Measurements from ENCODE around the gene ABCC8. TPM values are rescaled to one million over a fixed set of nuclear protein-coding genes. Genes with fewer than 3 reads are reported as not detected.

The ABCC8 gene
- total RNA-seq, 2 donors from 2014 or later, result not detected

GRCh38 chr11:17387811-17388210 lies 88.8 kb downstream of the ABCC8 start:
- Mint-ChIP-seq H3K27me3 (ENCODE audit: low read depth) (peaks cover 20% of the 10 kb centered on the region), H3K4me1 (ENCODE audit: low read depth) (no peaks in the 10 kb centered on the region), H3K4me3 (peak overlapping the region in 1 of 2 donors; percentile 84), H3K27ac (no peak overlapping the region), H3K9me3 (no peaks in the 10 kb centered on the region), H3K36me3 (ENCODE audit: insufficient read depth in 2 of 2) (no peaks in the 10 kb centered on the region)
- ATAC-seq (replicated peaks in 1 of 2), result no peak
- no peak for DNase-seq

DNA sequence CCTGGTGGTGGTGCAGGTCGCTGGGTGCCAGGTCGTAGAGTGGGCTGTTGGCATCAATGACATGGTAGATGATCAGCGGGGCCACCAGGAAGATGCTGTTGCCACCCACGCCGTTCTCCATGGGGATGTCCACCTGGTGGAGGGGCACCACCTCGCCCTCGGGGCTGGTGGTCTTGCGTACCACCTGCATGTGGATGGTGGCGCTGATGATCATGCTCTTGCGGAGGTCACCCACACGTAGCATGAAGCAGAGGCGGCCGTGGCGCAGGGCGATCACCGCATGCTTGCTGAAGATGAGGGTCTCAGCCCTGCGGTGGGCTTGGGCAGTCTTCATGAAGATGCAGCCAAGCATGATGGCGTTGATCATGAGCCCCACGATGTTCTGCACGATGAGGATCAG lies 89.4 kb downstream of the ABCC8 start:
- Mint-ChIP-seq H3K27ac (no peak overlapping the region), H3K36me3 (ENCODE audit: insufficient read depth in 2 of 2) (no peaks in the 10 kb centered on the region), H3K4me3 (peak overlapping the region in 1 of 2 donors; percentile 17), H3K9me3 (no peaks in the 10 kb centered on the region), H3K27me3 (ENCODE audit: low read depth) (peaks cover 20% of the 10 kb centered on the region), H3K4me1 (ENCODE audit: low read depth) (no peaks in the 10 kb centered on the region)
- DNase-seq, result no peak
- no peak for ATAC-seq (replicated peaks in 1 of 2)

- H3K4me3 Mint-ChIP-seq, result no peak overlapping the region
Measured at GRCh38 chr11:17386331-17387084, 90.1 kb downstream of the ABCC8 start.

DNA sequence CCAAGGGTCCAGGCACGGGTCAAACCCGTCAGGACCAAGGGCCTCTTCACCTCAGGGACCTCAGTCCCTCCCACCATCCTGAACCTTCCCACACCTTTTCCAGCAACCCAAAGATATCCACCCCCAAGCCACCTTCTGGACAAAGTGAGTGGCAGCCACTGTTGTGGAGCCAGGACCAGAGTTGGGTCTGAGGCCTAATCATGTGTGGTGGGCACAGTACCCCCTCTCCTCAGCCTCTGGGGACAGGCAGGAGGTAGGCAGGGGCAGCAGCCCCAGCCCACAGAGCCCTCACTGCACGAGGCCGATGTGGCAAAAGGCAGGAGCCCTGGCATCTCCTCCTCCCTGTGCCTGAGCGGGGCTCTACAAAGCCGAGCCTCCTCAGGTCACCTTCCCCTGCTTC lies 90.7 kb downstream of the ABCC8 start:
- no peaks in the 10 kb centered on the region for H3K9me3 Mint-ChIP-seq
- no peak overlapping the region for H3K27ac Mint-ChIP-seq
- no peaks in the 10 kb centered on the region for H3K36me3 Mint-ChIP-seq (ENCODE audit: insufficient read depth in 2 of 2)
- no peaks in the 10 kb centered on the region for H3K4me1 Mint-ChIP-seq (ENCODE audit: low read depth)
- no peak for DNase-seq
- no peak for ATAC-seq (replicated peaks in 1 of 2)
- H3K4me3 Mint-ChIP-seq, result no peak overlapping the region
- H3K27me3 Mint-ChIP-seq (ENCODE audit: low read depth), result peaks cover 11% of the 10 kb centered on the region

More at GRCh38 chr11:17386331-17387084, 90.1 kb downstream of the ABCC8 start:
- H3K36me3 Mint-ChIP-seq (ENCODE audit: insufficient read depth in 2 of 2), result no peaks in the 10 kb centered on the region
- H3K27ac Mint-ChIP-seq, result no peak overlapping the region
- ATAC-seq (replicated peaks in 1 of 2), result peak; percentile 46 to 56
- peaks cover 17% of the 10 kb centered on the region for H3K27me3 Mint-ChIP-seq (ENCODE audit: low read depth)
- no peaks in the 10 kb centered on the region for H3K4me1 Mint-ChIP-seq (ENCODE audit: low read depth)
- no peaks in the 10 kb centered on the region for H3K9me3 Mint-ChIP-seq
- DNase-seq, result peak; percentile 49 to 63

- ATAC-seq (replicated peaks in 1 of 2) (no peak), DNase-seq (no peak)
- peaks cover 9% of the 10 kb centered on the region for H3K27me3 Mint-ChIP-seq (ENCODE audit: low read depth)
- no peaks in the 10 kb centered on the region for H3K4me1 Mint-ChIP-seq (ENCODE audit: low read depth)
- no peaks in the 10 kb centered on the region for H3K9me3 Mint-ChIP-seq
- H3K4me3 Mint-ChIP-seq, result no peak overlapping the region
- no peak overlapping the region for H3K27ac Mint-ChIP-seq
- H3K36me3 Mint-ChIP-seq (ENCODE audit: insufficient read depth in 2 of 2), result no peaks in the 10 kb centered on the region
Measured at GRCh38 chr11:17385492-17385891, 91.2 kb downstream of the ABCC8 start.

DNA sequence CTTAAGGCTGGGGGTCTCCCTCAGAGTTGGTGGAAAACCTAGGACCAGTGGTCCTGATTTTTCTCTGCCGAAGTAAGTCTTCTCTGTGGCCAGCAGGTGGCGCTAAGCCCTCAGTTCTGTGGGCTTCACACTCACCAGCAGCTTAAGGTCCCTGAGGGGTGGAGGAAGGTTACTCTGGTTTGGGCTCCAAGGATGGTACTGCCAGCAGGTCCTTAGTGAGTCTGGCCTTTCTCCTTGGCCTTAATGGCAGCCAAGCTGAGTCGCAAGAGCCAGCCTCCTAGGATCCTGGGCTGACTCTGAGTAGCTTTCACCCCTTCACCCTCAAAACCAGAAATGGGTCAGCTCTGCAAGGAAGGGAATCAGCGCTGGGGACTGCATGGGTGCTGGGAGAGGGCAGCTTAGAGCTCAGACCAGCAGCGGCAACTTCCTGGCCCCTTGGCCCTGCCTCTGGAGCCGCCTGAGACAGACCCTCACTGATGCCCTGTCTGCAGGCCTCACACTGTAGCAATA lies 92.6 kb downstream of the ABCC8 start:
- H3K27ac Mint-ChIP-seq, result no peak overlapping the region
- ATAC-seq (replicated peaks in 1 of 2) (peak; percentile 53 to 60), DNase-seq (peak; percentile 74 to 79)
- H3K27me3 Mint-ChIP-seq (ENCODE audit: low read depth), result peaks cover 9% of the 10 kb centered on the region
- H3K4me1 Mint-ChIP-seq (ENCODE audit: low read depth), result no peaks in the 10 kb centered on the region
- no peak overlapping the region for H3K4me3 Mint-ChIP-seq
- H3K9me3 Mint-ChIP-seq, result no peaks in the 10 kb centered on the region
- no peaks in the 10 kb centered on the region for H3K36me3 Mint-ChIP-seq (ENCODE audit: insufficient read depth in 2 of 2)

- Mint-ChIP-seq H3K36me3 (ENCODE audit: insufficient read depth in 2 of 2) (peaks cover 0 to under 1% of the 10 kb centered on the region in 2 donors), H3K9me3 (no peaks in the 10 kb centered on the region), H3K27ac (no peak overlapping the region), H3K4me3 (no peak overlapping the region), H3K27me3 (ENCODE audit: low read depth) (peaks cover 9% of the 10 kb centered on the region), H3K4me1 (ENCODE audit: low read depth) (no peaks in the 10 kb centered on the region)
- DNase-seq (no peak), ATAC-seq (replicated peaks in 1 of 2) (no peak)
Measured at GRCh38 chr11:17383461-17383860, 93.2 kb downstream of the ABCC8 start.

DNA sequence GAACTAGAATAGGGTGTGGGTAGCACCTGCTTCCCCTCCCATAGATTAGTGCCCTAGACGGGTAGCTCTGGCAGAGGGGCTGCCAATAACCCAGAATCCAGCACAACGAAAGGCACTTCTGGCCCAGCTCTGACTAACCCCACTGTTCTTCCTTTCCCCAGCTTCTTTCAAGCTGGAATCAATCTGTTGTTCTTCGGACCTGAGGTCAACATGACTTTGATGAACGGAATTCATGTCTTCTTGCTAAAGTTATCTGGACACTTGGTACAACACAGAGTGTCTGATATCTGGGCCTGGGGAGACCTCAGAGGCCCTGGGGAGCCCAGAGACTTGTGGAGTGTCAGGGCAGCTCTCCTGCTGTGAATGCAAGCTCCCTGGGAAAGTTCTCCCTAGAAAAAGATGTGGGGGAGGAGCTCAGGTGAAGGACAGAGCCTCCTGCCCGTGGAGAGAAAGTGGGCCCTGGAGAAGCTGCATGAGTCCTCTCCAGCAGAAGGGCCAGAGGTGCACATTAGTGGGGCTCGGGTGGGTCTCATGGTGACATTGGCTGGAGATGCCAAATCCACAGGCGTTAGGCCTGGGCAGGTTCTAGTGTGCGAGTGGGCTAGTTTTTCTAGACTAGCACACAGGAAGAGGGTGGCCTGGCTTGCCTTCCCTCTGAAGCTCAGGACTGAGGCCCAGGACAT lies 94.5 kb downstream of the ABCC8 start:
- H3K27me3 Mint-ChIP-seq (ENCODE audit: low read depth), result peaks cover 2% of the 10 kb centered on the region
- peaks cover 0 to 2% of the 10 kb centered on the region in 2 donors for H3K36me3 Mint-ChIP-seq (ENCODE audit: insufficient read depth in 2 of 2)
- H3K4me3 Mint-ChIP-seq, result no peak overlapping the region
- ATAC-seq (replicated peaks in 1 of 2), result no peak
- H3K27ac Mint-ChIP-seq, result no peak overlapping the region
- no peaks in the 10 kb centered on the region for H3K9me3 Mint-ChIP-seq
- no peaks in the 10 kb centered on the region for H3K4me1 Mint-ChIP-seq (ENCODE audit: low read depth)
- DNase-seq, result no peak

DNA sequence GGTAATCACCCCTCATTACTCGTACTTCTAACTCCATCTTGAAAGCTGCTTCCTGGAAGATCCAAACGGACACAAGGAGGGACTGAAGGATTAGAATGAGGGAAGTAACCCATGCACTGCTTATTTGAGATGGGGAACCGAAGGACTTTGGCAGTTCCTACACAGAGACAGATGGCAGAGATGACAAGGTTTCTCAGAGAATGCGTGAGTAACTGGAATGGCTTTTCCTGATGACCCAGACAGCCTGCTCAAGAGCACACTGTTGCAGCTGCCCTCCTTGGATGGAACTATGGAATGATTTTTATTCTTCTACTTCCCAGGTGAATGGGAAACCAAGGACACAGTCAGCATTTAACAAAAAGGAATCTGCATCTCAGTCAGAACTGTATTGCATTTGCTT lies 95.5 kb downstream of the ABCC8 start:
- Mint-ChIP-seq H3K27me3 (ENCODE audit: low read depth) (no peaks in the 10 kb centered on the region), H3K36me3 (ENCODE audit: insufficient read depth in 2 of 2) (peaks cover 0 to 2% of the 10 kb centered on the region in 2 donors), H3K4me3 (no peak overlapping the region), H3K27ac (no peak overlapping the region), H3K9me3 (no peaks in the 10 kb centered on the region), H3K4me1 (ENCODE audit: low read depth) (no peaks in the 10 kb centered on the region)
- no peak for ATAC-seq (replicated peaks in 1 of 2)
- DNase-seq, result no peak

GRCh38 chr11:17379383-17380180 lies 97.1 kb downstream of the ABCC8 start:
- no peak for DNase-seq
- no peaks in the 10 kb centered on the region for H3K9me3 Mint-ChIP-seq
- no peaks in the 10 kb centered on the region for H3K27me3 Mint-ChIP-seq (ENCODE audit: low read depth)
- peaks cover 0 to 2% of the 10 kb centered on the region in 2 donors for H3K36me3 Mint-ChIP-seq (ENCODE audit: insufficient read depth in 2 of 2)
- no peak overlapping the region for H3K4me3 Mint-ChIP-seq
- ATAC-seq (replicated peaks in 1 of 2), result no peak
- no peak overlapping the region for H3K27ac Mint-ChIP-seq
- no peaks in the 10 kb centered on the region for H3K4me1 Mint-ChIP-seq (ENCODE audit: low read depth)

DNA sequence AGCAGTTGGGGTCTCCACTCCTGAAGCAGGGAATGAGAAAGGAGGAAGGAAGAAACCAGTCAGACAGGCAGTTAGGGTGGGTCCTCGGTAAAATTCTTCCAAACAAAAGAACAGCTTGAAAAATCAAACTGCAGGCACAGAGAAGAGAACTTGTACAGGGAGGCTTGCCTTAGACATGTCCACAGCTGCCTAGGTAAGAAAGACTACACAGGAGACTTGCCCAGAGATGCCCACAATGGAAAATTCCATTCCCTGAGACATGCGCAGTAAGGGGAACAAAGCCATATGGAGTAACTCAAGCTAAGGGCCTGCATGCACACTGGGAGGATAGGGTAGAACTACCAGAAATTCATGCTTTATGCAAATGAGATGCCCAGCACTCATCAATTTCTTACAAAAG lies 98.0 kb downstream of the ABCC8 start:
- no peak overlapping the region for H3K27ac Mint-ChIP-seq
- ATAC-seq (replicated peaks in 1 of 2), result no peak

DNA sequence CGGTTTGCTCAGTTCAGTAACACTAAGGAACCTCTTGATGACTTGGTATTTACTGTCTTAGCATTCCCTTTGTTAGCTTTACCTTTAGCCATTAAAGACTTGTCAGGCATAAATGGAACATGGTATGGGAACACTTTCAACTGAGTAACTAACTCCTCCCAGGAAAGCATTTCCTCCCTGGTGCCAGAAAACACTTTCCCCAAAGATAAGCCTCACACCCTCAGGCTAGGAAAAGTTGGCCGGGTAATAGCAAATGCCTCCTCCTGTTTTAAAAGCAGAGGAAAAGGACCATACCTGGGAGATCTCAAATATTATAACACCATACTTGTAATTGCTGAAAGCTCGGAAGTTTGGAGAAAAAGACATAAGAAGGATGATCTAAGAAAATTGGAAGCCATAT lies 100.2 kb downstream of the ABCC8 start:
- DNase-seq, result no peak
- peaks cover 5 to 8% of the 10 kb centered on the region in 2 donors for H3K9me3 Mint-ChIP-seq
- no peak overlapping the region for H3K4me3 Mint-ChIP-seq
- no peak for ATAC-seq (replicated peaks in 1 of 2)
- no peaks in the 10 kb centered on the region for H3K4me1 Mint-ChIP-seq (ENCODE audit: low read depth)
- H3K27me3 Mint-ChIP-seq (ENCODE audit: low read depth), result no peaks in the 10 kb centered on the region
- H3K36me3 Mint-ChIP-seq (ENCODE audit: insufficient read depth in 2 of 2), result peaks cover 14 to 16% of the 10 kb centered on the region in 2 donors
- H3K27ac Mint-ChIP-seq, result no peak overlapping the region

More for the DNA sequence above, 98.0 kb downstream of the ABCC8 start:
- Mint-ChIP-seq H3K4me3 (no peak overlapping the region), H3K27me3 (ENCODE audit: low read depth) (no peaks in the 10 kb centered on the region), H3K36me3 (ENCODE audit: insufficient read depth in 2 of 2) (peaks cover 0 to 3% of the 10 kb centered on the region in 2 donors), H3K9me3 (no peaks in the 10 kb centered on the region), H3K4me1 (ENCODE audit: low read depth) (no peaks in the 10 kb centered on the region)
- DNase-seq, result no peak

DNA sequence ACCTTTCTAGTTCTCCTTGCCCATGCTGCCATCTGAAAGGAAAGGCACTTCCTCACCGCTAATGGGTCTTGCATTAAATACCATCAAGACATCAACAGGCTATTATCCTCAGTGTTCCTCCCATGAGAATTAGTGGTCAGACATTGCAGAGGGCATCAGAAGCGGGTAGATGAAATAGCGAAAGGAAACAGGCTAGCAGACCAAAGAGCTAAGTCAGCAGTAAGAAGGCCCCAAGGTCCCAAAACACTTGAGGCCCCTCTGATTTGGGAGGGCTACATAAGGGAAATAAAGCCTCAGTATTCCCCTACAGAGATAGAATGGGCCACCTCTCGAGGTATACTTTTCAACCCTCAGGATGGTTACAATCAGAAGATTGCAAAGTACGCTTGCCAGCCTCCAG lies 101.1 kb downstream of the ABCC8 start:
- Mint-ChIP-seq H3K4me3 (no peak overlapping the region), H3K4me1 (ENCODE audit: low read depth) (no peaks in the 10 kb centered on the region), H3K9me3 (peaks cover 13 to 15% of the 10 kb centered on the region in 2 donors), H3K36me3 (ENCODE audit: insufficient read depth in 2 of 2) (peaks cover 22 to 25% of the 10 kb centered on the region in 2 donors), H3K27ac (no peak overlapping the region), H3K27me3 (ENCODE audit: low read depth) (no peaks in the 10 kb centered on the region)
- DNase-seq, result no peak
- ATAC-seq (replicated peaks in 1 of 2), result no peak

Data from activated T-cell treated with anti-CD3 and anti-CD28 coated beads, Interleukin-2, amount 50 U/mL, for 72 hours (primary cell).